OCI-LY1 (cell line): ENCODE data around the gene SHC3.

ENCODE experiments used
- H2AFZ ChIP-seq: fragments of 200-600 bp; sonication (generic), shearing (Covaris generic); 2 replicates; pipeline ENCODE4 v1.6.0; 2014; ENCODE audit warnings: antibody characterized with exemption, mild to moderate bottlenecking, low read length
- H3F3A ChIP-seq: fragments of 200-600 bp; sonication (generic), shearing (Covaris generic); 2 replicates; pipeline ENCODE4 v1.6.0; 2014; ENCODE audit warnings: mild to moderate bottlenecking, antibody characterized with exemption, low read length, moderate library complexity; ENCODE audit not compliant: insufficient read depth
- H3K27ac ChIP-seq: fragments of 200-600 bp; sonication (generic); 2 replicates; pipeline ENCODE4 v1.5.1; 2014; ENCODE audit warnings: low read length, mixed run types, mild to moderate bottlenecking, low read depth; ENCODE audit not compliant: poor library complexity, severe bottlenecking
- H3K27me3 ChIP-seq: fragments of 200-600 bp; sonication (generic); 2 replicates; pipeline ENCODE4 v1.6.0; 2014; ENCODE audit warnings: antibody characterized with exemption, mild to moderate bottlenecking, low read length, moderate library complexity; ENCODE audit not compliant: insufficient read depth
- H3K36me3 ChIP-seq: fragments of 200-600 bp; sonication (generic); 2 replicates; pipeline ENCODE4 v1.6.1; 2014; ENCODE audit warnings: mild to moderate bottlenecking, antibody characterized with exemption, low read length, moderate library complexity, mixed read lengths; ENCODE audit not compliant: insufficient read depth
- H3K4me1 ChIP-seq: fragments of 200-600 bp; sonication (generic); 2 replicates; pipeline ENCODE4 v1.5.1; 2014; ENCODE audit warnings: mild to moderate bottlenecking, low read length, moderate library complexity; ENCODE audit not compliant: insufficient read depth, severe bottlenecking
- H3K4me2 ChIP-seq: fragments of 200-600 bp; sonication (generic), shearing (Covaris generic); 2 replicates; pipeline ENCODE4 v1.6.1; 2014; ENCODE audit warnings: low read length
- H3K4me3 ChIP-seq: fragments of 200-600 bp; sonication (generic); 2 replicates; pipeline ENCODE4 v1.5.1; 2014; ENCODE audit warnings: low read length, low read depth, mild to moderate bottlenecking, mixed read lengths; ENCODE audit not compliant: poor library complexity, severe bottlenecking
- H3K79me2 ChIP-seq: fragments of 200-600 bp; shearing (Covaris generic); 2 replicates; pipeline ENCODE4 v1.6.1; 2016; ENCODE audit warnings: mixed run types, low read length, mixed read lengths; ENCODE audit not compliant: insufficient read depth
- H3K9ac ChIP-seq: fragments of 200-600 bp; sonication (generic), shearing (Covaris generic); 2 replicates; pipeline ENCODE4 v1.6.1; 2014; ENCODE audit warnings: mild to moderate bottlenecking, low read length, mixed read lengths
- H3K9me2 ChIP-seq: fragments of 200-600 bp; sonication (generic), shearing (Covaris generic); 2 replicates; pipeline ENCODE4 v1.6.1; 2014; ENCODE audit warnings: low read depth, mild to moderate bottlenecking, low read length, mixed read lengths
- H3K9me3 ChIP-seq: fragments of 200-600 bp; shearing (Covaris generic); 2 replicates; pipeline ENCODE4 v1.6.1; 2014; ENCODE audit warnings: low read length, mixed read lengths
- H4K20me1 ChIP-seq: fragments of 200-600 bp; sonication (generic), shearing (Covaris generic); 2 replicates; pipeline ENCODE4 v1.6.0; 2016; ENCODE audit warnings: mild to moderate bottlenecking, low read length; ENCODE audit not compliant: insufficient read depth
- EZH2 ChIP-seq: fragments of 200-600 bp; sonication (generic), shearing (Covaris generic); IDR thresholded peaks from 2 replicates; pipeline ENCODE4 v1.8.0; 2017; ENCODE audit warnings: borderline replicate concordance, mixed run types, mild to moderate bottlenecking, antibody characterized with exemption, low read length, moderate library complexity, mixed read lengths
- TF ChIP-seq, protein P1 (sequence below): fragments of 200-600 bp; sonication (generic), shearing (Covaris generic); IDR thresholded peaks from 2 replicates; pipeline ENCODE4 v1.5.1; 2017; ENCODE audit warnings: mild to moderate bottlenecking, antibody characterized with exemption, low read length, moderate library complexity, mixed read lengths

Gene SHC3

DNA sequence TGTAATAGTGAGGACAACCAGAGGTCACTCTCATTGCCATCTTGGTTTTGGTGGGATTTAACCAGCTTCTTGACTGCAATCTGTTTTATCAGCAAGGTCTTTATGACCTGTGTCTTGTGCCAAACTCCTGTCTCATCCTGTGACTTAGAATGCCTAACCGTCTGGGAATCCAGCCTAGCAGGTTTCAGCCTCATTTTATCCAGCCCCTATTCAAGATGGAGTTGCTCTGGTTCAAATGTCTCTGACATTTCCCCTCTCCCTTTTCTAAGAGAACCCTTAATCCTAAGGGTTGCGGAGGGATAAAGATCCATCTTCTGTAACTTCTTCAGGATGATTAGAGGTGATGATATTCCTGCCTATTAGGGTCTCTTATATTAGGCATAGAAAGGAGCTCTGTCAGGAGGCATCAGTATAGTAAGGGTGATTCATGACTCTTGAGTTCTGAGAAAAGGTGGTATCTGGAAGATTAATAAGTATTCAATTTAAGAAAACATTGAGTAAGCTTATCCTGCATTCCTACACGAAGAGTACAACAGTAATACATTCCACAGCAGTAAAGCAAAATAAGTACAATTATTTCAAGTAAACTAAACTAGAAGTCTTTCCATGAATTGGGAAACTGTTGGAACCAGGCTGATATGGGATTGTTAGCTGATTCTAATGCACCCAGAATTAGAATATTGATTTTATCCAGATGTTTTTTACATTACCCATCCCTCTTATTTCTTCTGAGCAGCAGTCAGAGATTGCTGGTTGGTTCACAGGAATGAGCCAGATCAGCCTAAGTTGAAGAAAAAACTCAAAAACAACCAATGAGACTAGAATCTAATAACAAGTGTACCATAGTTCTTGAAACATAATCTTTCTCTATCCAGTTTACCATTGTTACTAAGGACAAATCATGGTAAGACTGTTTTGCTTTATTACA lies 39.9 kb downstream of the SHC3 start:
- Histone ChIP-seq H3K4me3 (no peak overlapping the region), H3K9me3 (no peaks in the 10 kb centered on the region), H3K27ac (no peak overlapping the region), H3K4me1 (no peaks in the 10 kb centered on the region), H4K20me1 (no peaks in the 10 kb centered on the region), H3K27me3 (no peaks in the 10 kb centered on the region), H3K36me3 (no peaks in the 10 kb centered on the region), H3K79me2 (no peaks in the 10 kb centered on the region), H3K9ac (no peak overlapping the region), H3F3A (no peaks in the 10 kb centered on the region), H3K9me2 (no peaks in the 10 kb centered on the region), H3K4me2 (no peak overlapping the region), H2AFZ (no peak overlapping the region)
- TF ChIP-seq, protein P1, sequence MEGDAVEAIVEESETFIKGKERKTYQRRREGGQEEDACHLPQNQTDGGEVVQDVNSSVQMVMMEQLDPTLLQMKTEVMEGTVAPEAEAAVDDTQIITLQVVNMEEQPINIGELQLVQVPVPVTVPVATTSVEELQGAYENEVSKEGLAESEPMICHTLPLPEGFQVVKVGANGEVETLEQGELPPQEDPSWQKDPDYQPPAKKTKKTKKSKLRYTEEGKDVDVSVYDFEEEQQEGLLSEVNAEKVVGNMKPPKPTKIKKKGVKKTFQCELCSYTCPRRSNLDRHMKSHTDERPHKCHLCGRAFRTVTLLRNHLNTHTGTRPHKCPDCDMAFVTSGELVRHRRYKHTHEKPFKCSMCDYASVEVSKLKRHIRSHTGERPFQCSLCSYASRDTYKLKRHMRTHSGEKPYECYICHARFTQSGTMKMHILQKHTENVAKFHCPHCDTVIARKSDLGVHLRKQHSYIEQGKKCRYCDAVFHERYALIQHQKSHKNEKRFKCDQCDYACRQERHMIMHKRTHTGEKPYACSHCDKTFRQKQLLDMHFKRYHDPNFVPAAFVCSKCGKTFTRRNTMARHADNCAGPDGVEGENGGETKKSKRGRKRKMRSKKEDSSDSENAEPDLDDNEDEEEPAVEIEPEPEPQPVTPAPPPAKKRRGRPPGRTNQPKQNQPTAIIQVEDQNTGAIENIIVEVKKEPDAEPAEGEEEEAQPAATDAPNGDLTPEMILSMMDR, result no peak
- no peak for TF ChIP-seq EZH2

DNA sequence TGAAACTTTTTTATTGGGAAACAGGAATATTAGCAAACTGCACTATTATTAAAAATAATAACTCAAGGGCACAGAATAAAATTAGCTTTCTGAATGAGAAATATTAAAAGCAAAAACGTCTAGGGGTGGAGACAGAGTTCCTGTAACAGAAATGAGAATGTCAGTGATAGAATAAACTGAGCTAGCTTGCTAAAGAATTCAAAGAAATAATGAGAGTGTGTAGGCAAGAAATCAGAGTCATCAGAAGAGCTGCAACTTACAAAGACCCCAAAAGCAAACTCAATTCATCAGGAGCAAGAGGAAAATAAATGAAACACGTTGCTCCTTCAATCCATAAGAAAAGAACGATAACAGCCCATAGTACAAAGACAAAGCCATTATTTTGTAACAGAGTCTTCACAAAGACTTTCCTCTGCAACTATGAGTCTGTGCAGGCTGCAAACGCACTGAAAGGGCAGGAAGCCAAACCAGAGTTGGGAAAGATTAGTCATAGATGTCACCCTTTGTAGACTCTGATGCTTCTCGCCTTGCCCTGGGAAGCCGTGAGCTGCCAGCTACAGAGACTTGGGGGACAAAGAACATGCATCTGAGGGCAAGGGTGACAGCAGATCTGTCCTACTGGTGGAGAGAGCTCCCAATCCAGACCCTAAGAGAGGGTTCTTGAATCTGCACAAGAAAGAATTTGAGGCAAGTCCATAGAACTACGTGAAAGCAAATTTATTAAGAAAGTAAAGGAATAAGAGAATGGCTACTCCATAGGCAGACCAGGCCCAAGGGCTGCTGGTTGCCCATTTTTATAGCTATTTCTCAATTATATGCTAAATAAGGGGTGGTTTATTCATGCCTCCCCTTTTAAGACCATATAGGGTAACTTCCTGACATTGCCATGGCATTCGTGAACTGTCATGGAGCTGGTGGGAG lies 40.8 kb downstream of the SHC3 start:
- Histone ChIP-seq H3K79me2 (no peaks in the 10 kb centered on the region), H3K4me1 (no peaks in the 10 kb centered on the region), H3K9me3 (no peaks in the 10 kb centered on the region), H3K9me2 (no peaks in the 10 kb centered on the region), H3F3A (no peaks in the 10 kb centered on the region), H3K4me3 (no peak overlapping the region), H3K27me3 (no peaks in the 10 kb centered on the region), H2AFZ (no peak overlapping the region), H3K9ac (no peak overlapping the region), H3K36me3 (no peaks in the 10 kb centered on the region), H3K27ac (no peak overlapping the region), H4K20me1 (no peaks in the 10 kb centered on the region), H3K4me2 (no peak overlapping the region)
- no peak for TF ChIP-seq EZH2
- TF ChIP-seq, protein P1, result no peak

GRCh38 chr9:89135591-89136166 lies 42.9 kb downstream of the SHC3 start:
- Histone ChIP-seq H3K9me2 (no peaks in the 10 kb centered on the region), H3K9ac (no peak overlapping the region), H3K4me1 (no peaks in the 10 kb centered on the region), H2AFZ (no peak overlapping the region), H3K4me2 (no peak overlapping the region), H4K20me1 (no peaks in the 10 kb centered on the region), H3K27ac (no peak overlapping the region), H3K79me2 (no peaks in the 10 kb centered on the region), H3K36me3 (no peaks in the 10 kb centered on the region), H3K27me3 (no peaks in the 10 kb centered on the region), H3K9me3 (no peaks in the 10 kb centered on the region), H3K4me3 (no peak overlapping the region), H3F3A (no peaks in the 10 kb centered on the region)
- TF ChIP-seq EZH2, result no peak
- TF ChIP-seq, protein P1, result no peak
